Activated naive CD4-positive, alpha-beta T cell treated with anti-CD3 and anti-CD28 coated beads, Interleukin-2, amount 50 U/mL, for 72 hours (primary cell): ENCODE results near the gene SEC22C. TPM values are rescaled to one million over a fixed set of nuclear protein-coding genes. Genes with fewer than 3 reads are reported as not detected.

Experiments used
- ATAC-seq, 2 donors: fragments of 150-1000 bp; cut with Tn5 transposase; 2 replicates each; pipeline ENCODE4 v1.10.0; 2021; ENCODE audit warnings: mild to moderate bottlenecking in 2 of 2, moderate library complexity in 2 of 2
- DNase-seq, 2 donors: peaks; one replicate each; pipeline ENCODE4 v3.0.0; 2021 to 2022; ENCODE audit warnings: low spot score in 2 of 2
- H3K27ac Mint-ChIP-seq, 2 donors: one replicate each; pipeline ENCODE4 v1.8.0; 2022; ENCODE audit warnings: mild to moderate bottlenecking in 2 of 2, mixed read lengths in 2 of 2
- H3K36me3 Mint-ChIP-seq, 2 donors: one replicate each; pipeline ENCODE4 v1.8.0; 2022; ENCODE audit warnings: mixed read lengths in 2 of 2
- H3K9me3 Mint-ChIP-seq, 2 donors: one replicate each; pipeline ENCODE4 v1.8.0; 2022; ENCODE audit warnings: mixed read lengths in 2 of 2
- total RNA-seq, 2 donors: library from RNA; stranded (reverse); gene quantifications; one replicate each; pipeline ENCODE4 v1.2.3, GENCODE V29; 2022

SEC22C gene
- total RNA-seq, 2 donors from 2014 or later: 37.6 to 42.3 TPM

- no peak for ATAC-seq
- Mint-ChIP-seq H3K36me3 (no peaks in the 10 kb centered on the region), H3K27ac (peak overlapping the region in 1 of 2 donors; percentile 5), H3K9me3 (no peaks in the 10 kb centered on the region)
- DNase-seq: no peak
These were observed 70.6 kb downstream of the SEC22C start for GRCh38 chr3:42511201-42511600.

GRCh38 chr3:42510325-42510724 is 71.4 kb downstream of the SEC22C start:
- no peak for ATAC-seq
- Mint-ChIP-seq H3K27ac (peak overlapping the region in 1 of 2 donors; percentile 5), H3K36me3 (no peaks in the 10 kb centered on the region), H3K9me3 (no peaks in the 10 kb centered on the region)
- no peak for DNase-seq

GRCh38 chr3:42509111-42509510 is 72.7 kb downstream of the SEC22C start:
- H3K9me3 Mint-ChIP-seq: no peaks in the 10 kb centered on the region
- H3K27ac Mint-ChIP-seq: no peak overlapping the region
- no peak for ATAC-seq
- DNase-seq: no peak
- no peaks in the 10 kb centered on the region for H3K36me3 Mint-ChIP-seq

GRCh38 chr3:42508562-42508961 is 73.2 kb downstream of the SEC22C start:
- Mint-ChIP-seq H3K36me3 (no peaks in the 10 kb centered on the region), H3K27ac (no peak overlapping the region), H3K9me3 (no peaks in the 10 kb centered on the region)
- no peak for DNase-seq
- no peak for ATAC-seq

GRCh38 chr3:42507761-42508335 is 73.9 kb downstream of the SEC22C start:
- Mint-ChIP-seq H3K27ac (peak overlapping the region; percentile 17 to 59), H3K9me3 (no peaks in the 10 kb centered on the region), H3K36me3 (no peaks in the 10 kb centered on the region)
- ATAC-seq (no peak), DNase-seq (peak in 1 of 2 donors; percentile 43)

- DNase-seq (peak in 1 of 2 donors; percentile 47), ATAC-seq (no peak)
- Mint-ChIP-seq H3K36me3 (no peaks in the 10 kb centered on the region), H3K9me3 (no peaks in the 10 kb centered on the region), H3K27ac (peak overlapping the region in 1 of 2 donors; percentile 59)
These were observed 74.5 kb downstream of the SEC22C start for GRCh38 chr3:42507252-42507651.

- peak in 1 of 2 donors; percentile 31 for DNase-seq
- peak overlapping the region in 1 of 2 donors; percentile 59 for H3K27ac Mint-ChIP-seq
- ATAC-seq: no peak
These were observed 75.8 kb downstream of the SEC22C start for GRCh38 chr3:42505849-42506410.

GRCh38 chr3:42505128-42505848 is 76.5 kb downstream of the SEC22C start:
- no peaks in the 10 kb centered on the region for H3K36me3 Mint-ChIP-seq
- no peaks in the 10 kb centered on the region for H3K9me3 Mint-ChIP-seq
- DNase-seq: peak in 1 of 2 donors; percentile 47
- ATAC-seq: no peak
- H3K27ac Mint-ChIP-seq: no peak overlapping the region

More at GRCh38 chr3:42505849-42506410, 75.8 kb downstream of the SEC22C start:
- Mint-ChIP-seq H3K9me3 (no peaks in the 10 kb centered on the region), H3K36me3 (no peaks in the 10 kb centered on the region)

GRCh38 chr3:42504334-42505127 is 77.2 kb downstream of the SEC22C start:
- peak overlapping the region in 1 of 2 donors; percentile 79 for H3K27ac Mint-ChIP-seq
- DNase-seq (peak in 1 of 2 donors; percentile 51), ATAC-seq (no peak)
- no peaks in the 10 kb centered on the region for H3K9me3 Mint-ChIP-seq
- H3K36me3 Mint-ChIP-seq: no peaks in the 10 kb centered on the region

GRCh38 chr3:42503957-42504333 is 77.8 kb downstream of the SEC22C start:
- H3K36me3 Mint-ChIP-seq: no peaks in the 10 kb centered on the region
- no peak for ATAC-seq
- peak in 1 of 2 donors; percentile 41 for DNase-seq
- no peaks in the 10 kb centered on the region for H3K9me3 Mint-ChIP-seq
- H3K27ac Mint-ChIP-seq: peak overlapping the region in 1 of 2 donors; percentile 79

GRCh38 chr3:42503251-42503924 is 78.4 kb downstream of the SEC22C start:
- DNase-seq (no peak), ATAC-seq (no peak)
- H3K36me3 Mint-ChIP-seq: no peaks in the 10 kb centered on the region
- H3K9me3 Mint-ChIP-seq: no peaks in the 10 kb centered on the region
- H3K27ac Mint-ChIP-seq: peak overlapping the region in 1 of 2 donors; percentile 79

GRCh38 chr3:42502429-42503250 is 79.1 kb downstream of the SEC22C start, which contains the start of gene VIPR1:
VIPR1 (plus strand) TSS chr3:42502643; CDS start chr3:42502736, 93 bp downstream.
- Mint-ChIP-seq H3K27ac (peak within 1 kb of the TSS; percentile 79 to 85), H3K36me3 (no peaks in the 10 kb centered on the region), H3K9me3 (no peaks in the 10 kb centered on the region)
- ATAC-seq (peak; percentile 95), DNase-seq (peak; percentile 93 to 95)

GRCh38 chr3:42501681-42502428 is 79.9 kb downstream of the SEC22C start:
- ATAC-seq (peak; percentile 67 to 71), DNase-seq (peak; percentile 72 to 80)
- H3K36me3 Mint-ChIP-seq: no peaks in the 10 kb centered on the region
- no peaks in the 10 kb centered on the region for H3K9me3 Mint-ChIP-seq
- H3K27ac Mint-ChIP-seq: peak overlapping the region; percentile 77 to 85

GRCh38 chr3:42501321-42501680 is 80.5 kb downstream of the SEC22C start:
- Mint-ChIP-seq H3K9me3 (no peaks in the 10 kb centered on the region), H3K36me3 (no peaks in the 10 kb centered on the region), H3K27ac (peak overlapping the region in 1 of 2 donors; percentile 77)
- DNase-seq (no peak), ATAC-seq (peak in 1 of 2 donors; percentile 2)

- DNase-seq (no peak), ATAC-seq (no peak)
- H3K36me3 Mint-ChIP-seq: no peaks in the 10 kb centered on the region
- H3K27ac Mint-ChIP-seq: no peak overlapping the region
- H3K9me3 Mint-ChIP-seq: no peaks in the 10 kb centered on the region
These were observed 80.9 kb downstream of the SEC22C start for GRCh38 chr3:42500909-42501308.
